ENCODE measurements around the gene RBM19.

DNA sequence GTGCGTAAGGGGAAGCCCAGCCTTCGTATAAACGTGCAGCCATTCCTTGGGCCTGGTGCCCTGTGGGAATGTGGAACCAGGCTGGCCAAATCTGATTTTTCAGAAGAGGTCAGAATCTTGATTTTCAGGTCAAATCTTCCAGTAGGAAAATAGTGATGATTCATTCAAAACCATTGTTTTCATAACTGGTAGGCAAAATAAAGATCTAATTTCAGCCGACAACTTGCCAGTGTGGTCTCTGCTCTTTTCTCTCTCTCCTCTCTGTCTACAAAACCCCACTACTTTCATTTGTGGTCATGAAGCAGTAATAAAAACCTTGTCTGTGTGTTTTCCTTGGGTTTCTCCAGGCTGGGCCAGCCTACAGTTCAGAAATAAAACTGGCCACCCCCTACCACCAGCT lies 135.1 kb downstream of the RBM19 start:
- TF ChIP-seq CTCF (IDR thresholded peaks at IDR 0.05) (no peak), POLR2A (IDR thresholded peaks at IDR 0.05) (no peak)
